PC-9 (cell line): ENCODE measurements around the gene NOVA1. TPM values are rescaled to one million over a fixed set of nuclear protein-coding genes. Genes with fewer than 3 reads are reported as not detected.

Experiments used
- BruUV-seq: library from RNA; stranded (reverse); fragments of 400-500 nt; replicated peaks from 2 replicates; lab custom pipeline; 2021; lab: Mats Ljungman, UMichigan
- CTCF ChIA-PET: fragments of 300-600 bp; sonication (Branson Sonifier 250); formaldehyde crosslinking; loops from one replicate; lab custom pipeline; 2022; ENCODE audit warnings: antibody characterized with exemption; lab: Charles Lee
- POLR2A ChIA-PET: fragments of 300-600 bp; sonication (Branson Sonifier 250); formaldehyde crosslinking; loops from one replicate; lab custom pipeline; 2022; ENCODE audit warnings: antibody characterized with exemption; ENCODE audit not compliant: unreplicated experiment; lab: Charles Lee
- DNase-seq, 2 experiments: peaks; one replicate each; pipeline versions ENCODE4 v3.0.0 to v3.0.0-alpha.2; 2015 to 2022; ENCODE audit warnings: mixed read lengths in 1 of 2
- H2AFZ ChIP-seq: fragments of 200-600 bp; sonication (generic); 2 replicates; pipeline ENCODE4 v1.8.1; 2017; ENCODE audit warnings: antibody characterized with exemption
- H3F3A ChIP-seq: fragments of 200-600 bp; sonication (generic); 2 replicates; pipeline ENCODE4 v1.8.1; 2017; ENCODE audit warnings: antibody characterized with exemption, mild to moderate bottlenecking, low read depth; ENCODE audit not compliant: insufficient read depth
- H3K27ac ChIP-seq: fragments of 200-600 bp; sonication (generic); 2 replicates; pipeline ENCODE4 v1.6.1; 2016; ENCODE audit warnings: mixed run types
- H3K27me3 ChIP-seq: fragments of 200-600 bp; sonication (generic); 2 replicates; pipeline ENCODE4 v1.6.1; 2016; ENCODE audit warnings: low read depth, mixed run types; ENCODE audit not compliant: insufficient read depth
- H3K36me3 ChIP-seq: fragments of 200-600 bp; sonication (generic); 2 replicates; pipeline ENCODE4 v1.6.1; 2016; ENCODE audit warnings: low read depth, mixed run types
- H3K4me1 ChIP-seq: fragments of 200-600 bp; sonication (generic); replicated peaks from 2 replicates; pipeline ENCODE4 v1.6.1; 2016; ENCODE audit warnings: mixed run types; ENCODE audit not compliant: insufficient read depth
- H3K4me2 ChIP-seq: fragments of 200-600 bp; sonication (generic); 2 replicates; pipeline ENCODE4 v1.6.1; 2017; ENCODE audit warnings: mixed run types
- H3K4me3 ChIP-seq: fragments of 200-600 bp; sonication (generic); 2 replicates; pipeline ENCODE4 v1.6.1; 2016; ENCODE audit warnings: mixed run types
- H3K79me2 ChIP-seq: fragments of 200-600 bp; sonication (generic); 2 replicates; pipeline ENCODE4 v1.6.1; 2017; ENCODE audit warnings: low read depth, mixed run types
- H3K9me2 ChIP-seq: fragments of 200-600 bp; sonication (generic); 2 replicates; pipeline ENCODE4 v1.8.1; 2017; ENCODE audit warnings: mild to moderate bottlenecking; ENCODE audit not compliant: insufficient read depth
- H3K9me3 ChIP-seq: fragments of 200-600 bp; sonication (generic); 2 replicates; pipeline ENCODE4 v1.8.1; 2016; ENCODE audit warnings: low read depth; ENCODE audit not compliant: insufficient read depth
- H4K20me1 ChIP-seq: fragments of 200-600 bp; sonication (generic); 2 replicates; pipeline ENCODE4 v1.8.1; 2017; ENCODE audit not compliant: insufficient read depth
- CTCF ChIP-seq: fragments of 200-600 bp; sonication (generic); conservative IDR thresholded peaks from 2 replicates; pipeline ENCODE4 v1.6.1; 2017; ENCODE audit warnings: mixed run types, antibody characterized with exemption, mild to moderate bottlenecking, moderate library complexity
- EZH2 ChIP-seq: fragments of 200-600 bp; sonication (generic); IDR thresholded peaks from 2 replicates; pipeline ENCODE4 v1.8.0; 2017; ENCODE audit warnings: antibody characterized with exemption, low read depth
- intact Hi-C: fragments of 100-400 bp; cut with micrococcal nuclease; formaldehyde crosslinking; loops from one replicate; pipeline ENCODE4 v1.10.0; 2022; ENCODE audit not compliant: unreplicated experiment
- total RNA-seq: library from RNA; stranded (reverse); gene quantifications from 2 replicates; pipeline ENCODE4 v1.2.3, GENCODE V29; 2021

NOVA1 gene
- total RNA-seq, 1 experiment from 2014 or later: 1.1 TPM

DNA sequence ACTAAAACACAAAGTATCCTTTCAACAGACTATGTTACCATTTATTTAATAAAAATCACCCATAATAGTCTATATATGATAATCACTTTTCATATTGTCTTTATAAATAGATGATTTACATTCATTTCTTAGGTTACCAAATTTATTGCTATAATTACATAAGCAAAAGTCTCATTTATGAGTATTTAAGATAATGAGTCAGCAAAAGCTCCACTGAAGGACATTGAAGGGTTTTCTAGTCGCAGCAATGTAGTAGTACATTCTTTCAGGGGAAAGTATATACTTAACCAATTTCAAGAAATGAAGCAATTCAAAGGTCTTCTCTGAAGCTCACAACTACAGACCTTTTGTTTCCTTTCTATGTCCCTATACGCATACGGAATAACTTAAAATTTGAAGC, 110.9 kb downstream of the NOVA1 start:
- POLR2A ChIA-PET: no interaction called here
- Histone ChIP-seq H3K79me2 (no peaks in the 10 kb centered on the region), H3K27ac (no peak overlapping the region), H3K4me1 (no peaks in the 10 kb centered on the region), H3K27me3 (no peaks in the 10 kb centered on the region), H3F3A (no peaks in the 10 kb centered on the region), H3K9me2 (no peaks in the 10 kb centered on the region), H3K9me3 (no peaks in the 10 kb centered on the region), H3K4me3 (no peak overlapping the region), H2AFZ (no peak overlapping the region), H3K36me3 (no peaks in the 10 kb centered on the region), H3K4me2 (no peak overlapping the region), H4K20me1 (no peaks in the 10 kb centered on the region)
- TF ChIP-seq EZH2 (no peak), CTCF (no peak)
- BruUV-seq: no TSS peak
- intact Hi-C loops: no loop called here
- CTCF ChIA-PET: no interaction called here
- no peak for DNase-seq

GRCh38 chr14:26484562-26484961, 113.3 kb downstream of the NOVA1 start:
- intact Hi-C loops: no loop called here
- no peak for DNase-seq
- Histone ChIP-seq H3K27ac (no peak overlapping the region), H4K20me1 (no peaks in the 10 kb centered on the region), H3K9me2 (no peaks in the 10 kb centered on the region), H3K36me3 (no peaks in the 10 kb centered on the region), H3K9me3 (no peaks in the 10 kb centered on the region), H3F3A (no peaks in the 10 kb centered on the region), H3K4me1 (no peaks in the 10 kb centered on the region), H3K4me2 (no peak overlapping the region), H3K79me2 (no peaks in the 10 kb centered on the region), H3K27me3 (no peaks in the 10 kb centered on the region), H2AFZ (no peak overlapping the region), H3K4me3 (no peak overlapping the region)
- no TSS peak for BruUV-seq
- CTCF ChIA-PET: no interaction called here
- POLR2A ChIA-PET: no interaction called here
- TF ChIP-seq EZH2 (no peak), CTCF (no peak)

- intact Hi-C loops: no loop called here
- no peaks in the 10 kb centered on the region for H3K9me2 ChIP-seq
These were observed 118.9 kb downstream of the NOVA1 start for GRCh38 chr14:26478967-26479366.

More at GRCh38 chr14:26478967-26479366, 118.9 kb downstream of the NOVA1 start:
- no peak for DNase-seq
- no peak overlapping the region for H3K4me2 ChIP-seq
- H3K79me2 ChIP-seq: no peaks in the 10 kb centered on the region
- no TSS peak for BruUV-seq
- no peaks in the 10 kb centered on the region for H3K27me3 ChIP-seq
- H3K9me3 ChIP-seq: no peaks in the 10 kb centered on the region
- H3K4me3 ChIP-seq: no peak overlapping the region
- H3K36me3 ChIP-seq: no peaks in the 10 kb centered on the region
- CTCF ChIA-PET: no interaction called here
- H3K27ac ChIP-seq: no peak overlapping the region
- POLR2A ChIA-PET: no interaction called here
- no peaks in the 10 kb centered on the region for H3F3A ChIP-seq
- H4K20me1 ChIP-seq: no peaks in the 10 kb centered on the region
- TF ChIP-seq EZH2 (no peak), CTCF (no peak)
- no peaks in the 10 kb centered on the region for H3K4me1 ChIP-seq
- H2AFZ ChIP-seq: no peak overlapping the region
